IMR-90 (cell line): ENCODE measurements around the gene TCF25. TPM values are rescaled to one million over a fixed set of nuclear protein-coding genes. Genes with fewer than 3 reads are reported as not detected.

Experiments used
- ATAC-seq: fragments of 200-7000 bp; cut with Tn5 transposase; 2 replicates; pipeline ENCODE4 v1.9.1; 2020; ENCODE audit warnings: low read depth, mild to moderate bottlenecking, moderate library complexity
- BruUV-seq: library from RNA; stranded (reverse); fragments of 400-500 nt; replicated peaks from 2 replicates; lab custom pipeline; 2021; lab: Mats Ljungman, UMichigan
- CTCF ChIA-PET: fragments of 300-600 bp; formaldehyde crosslinking; extraction: SDS; loops from one replicate; lab custom pipeline; 2021; ENCODE audit warnings: antibody characterized with exemption; lab: Yijun Ruan, JAX
- POLR2A ChIA-PET: fragments of 300-600 bp; sonication (Branson Sonifier 250); formaldehyde crosslinking; loops from one replicate; lab custom pipeline; 2022; ENCODE audit warnings: antibody characterized with exemption; ENCODE audit not compliant: unreplicated experiment; lab: Charles Lee
- DNase-seq: peaks from one replicate; pipeline ENCODE4 v3.0.0; 2013
- H2AFZ ChIP-seq: replicated peaks from 2 replicates; pipeline ENCODE3; 2013; ENCODE audit warnings: low read length, mild to moderate bottlenecking; ENCODE audit not compliant: poor library complexity
- H2AK5ac ChIP-seq: 2 replicates; pipeline ENCODE4 v1.6.1; 2013; ENCODE audit warnings: low read depth, low read length, inconsistent platforms
- H2AK9ac ChIP-seq: replicated peaks from 2 replicates; pipeline ENCODE3; 2013; ENCODE audit warnings: mild to moderate bottlenecking, low read depth, low read length, moderate library complexity; ENCODE audit not compliant: poor library complexity
- H2BK120ac ChIP-seq: 2 replicates; pipeline ENCODE4 v1.6.1; 2013; ENCODE audit warnings: low read depth, low read length, inconsistent platforms
- H2BK15ac ChIP-seq: 3 replicates; pipeline ENCODE4 v1.6.1; 2013; ENCODE audit warnings: low read depth, low read length, inconsistent platforms
- H2BK20ac ChIP-seq: 2 replicates; pipeline ENCODE4 v1.6.1; 2013; ENCODE audit warnings: low read depth, mild to moderate bottlenecking, inconsistent platforms, low read length, moderate library complexity
- H2BK5ac ChIP-seq: 2 replicates; pipeline ENCODE4 v1.6.1; 2013; ENCODE audit warnings: mild to moderate bottlenecking, low read depth, low read length, inconsistent platforms; ENCODE audit not compliant: poor library complexity, severe bottlenecking
- H3K14ac ChIP-seq: replicated peaks from 2 replicates; pipeline ENCODE4 v1.6.1; 2013; ENCODE audit warnings: low read depth, low read length, inconsistent platforms
- H3K18ac ChIP-seq: 2 replicates; pipeline ENCODE4 v1.6.1; 2013; ENCODE audit warnings: low read depth, low read length, control low read depth
- H3K23ac ChIP-seq: 2 replicates; pipeline ENCODE4 v1.6.1; 2013; ENCODE audit warnings: low read depth, low read length, inconsistent platforms
- H3K27ac ChIP-seq: 2 replicates; pipeline ENCODE4 v1.5.1; 2013; ENCODE audit warnings: mild to moderate bottlenecking, control low read depth, low read length; ENCODE audit not compliant: insufficient read depth
- H3K27me3 ChIP-seq: 2 replicates; pipeline ENCODE4 v1.6.1; 2013; ENCODE audit warnings: low read length; ENCODE audit not compliant: control insufficient read depth, insufficient read depth
- H3K36me3 ChIP-seq: 2 replicates; pipeline ENCODE4 v1.6.1; 2013; ENCODE audit warnings: low read length, mixed read lengths; ENCODE audit not compliant: control insufficient read depth, insufficient read depth
- H3K4ac ChIP-seq: 2 replicates; pipeline ENCODE4 v1.6.1; 2013; ENCODE audit warnings: low read depth, low read length, inconsistent platforms
- H3K4me1 ChIP-seq: 2 replicates; pipeline ENCODE4 v1.6.1; 2013; ENCODE audit warnings: low read length, mixed read lengths; ENCODE audit not compliant: control insufficient read depth, insufficient read depth
- H3K4me2 ChIP-seq: 2 replicates; pipeline ENCODE4 v1.6.1; 2013; ENCODE audit warnings: low read depth, mild to moderate bottlenecking, control low read depth, low read length, moderate library complexity
- H3K4me3 ChIP-seq: 2 replicates; pipeline ENCODE4 v1.5.1; 2013; ENCODE audit warnings: low read depth, mild to moderate bottlenecking, control low read depth, low read length, moderate library complexity; ENCODE audit not compliant: insufficient read depth
- H3K56ac ChIP-seq: 2 replicates; pipeline ENCODE4 v1.6.1; 2013; ENCODE audit warnings: low read length, inconsistent platforms; ENCODE audit not compliant: insufficient read depth; ENCODE audit errors: extremely low read depth
- H3K79me1 ChIP-seq, 2 experiments: 2 replicates each; pipeline ENCODE4 v1.6.1; 2013; ENCODE audit warnings: low read length in 2 of 2, inconsistent platforms in 1 of 2, low read depth in 1 of 2
- H3K9ac ChIP-seq: 2 replicates; pipeline ENCODE4 v1.6.1; 2013; ENCODE audit warnings: low read depth, low read length, control low read depth
- H3K9me1 ChIP-seq: 2 replicates; pipeline ENCODE4 v1.6.1; 2013; ENCODE audit warnings: low read length, inconsistent platforms; ENCODE audit not compliant: insufficient read depth
- H3K9me3 ChIP-seq: 2 replicates; pipeline ENCODE4 v1.6.1; 2013; ENCODE audit warnings: low read length; ENCODE audit not compliant: control insufficient read depth, insufficient read depth
- H4K20me1 ChIP-seq: 2 replicates; pipeline ENCODE4 v1.6.1; 2013; ENCODE audit warnings: low read length, inconsistent platforms; ENCODE audit not compliant: insufficient read depth
- H4K5ac ChIP-seq: 2 replicates; pipeline ENCODE4 v1.6.1; 2013; ENCODE audit warnings: mild to moderate bottlenecking, low read depth, low read length, control low read depth
- H4K8ac ChIP-seq, 2 experiments: 2 replicates each; pipeline ENCODE4 v1.6.1; 2013; ENCODE audit warnings: low read depth in 2 of 2, low read length in 2 of 2, control low read depth in 1 of 2, inconsistent platforms in 1 of 2
- H4K91ac ChIP-seq: 2 replicates; pipeline ENCODE4 v1.6.1; 2013; ENCODE audit warnings: low read depth, low read length, inconsistent platforms; ENCODE audit not compliant: insufficient read depth
- BHLHE40 ChIP-seq: fragments of 150-350 bp; IDR thresholded peaks from 2 replicates; pipeline ENCODE4 v1.6.1; 2016; ENCODE audit warnings: mild to moderate bottlenecking, low read depth, low read length
- CEBPB ChIP-seq: IDR thresholded peaks from 2 replicates; pipeline ENCODE4 v1.6.1; 2012; ENCODE audit warnings: low read depth, low read length, improper control_type of control experiment
- CHD1 ChIP-seq: IDR thresholded peaks from 2 replicates; pipeline ENCODE4 v1.6.1; 2012; ENCODE audit warnings: low read depth, low read length, improper control_type of control experiment
- FOS ChIP-seq: fragments of 150-350 bp; IDR thresholded peaks from 2 replicates; pipeline ENCODE4 v1.6.1; 2016; ENCODE audit warnings: low read depth, low read length
- MAFK ChIP-seq: IDR thresholded peaks from 2 replicates; pipeline ENCODE4 v1.6.1; 2012; ENCODE audit warnings: low read depth, low read length, improper control_type of control experiment
- MAZ ChIP-seq: IDR thresholded peaks from 2 replicates; pipeline ENCODE4 v1.6.1; 2012; ENCODE audit warnings: low read depth, mild to moderate bottlenecking, low read length, improper control_type of control experiment, moderate library complexity, borderline replicate concordance
- MXI1 ChIP-seq: IDR thresholded peaks from 2 replicates; pipeline ENCODE4 v1.6.1; 2012; ENCODE audit warnings: low read depth, mild to moderate bottlenecking, low read length, moderate library complexity, borderline replicate concordance
- NFE2L2 ChIP-seq: fragments of 150-350 bp; IDR thresholded peaks from 2 replicates; pipeline ENCODE4 v1.6.1; 2016; ENCODE audit warnings: low read depth, mild to moderate bottlenecking, low read length
- POLR2A ChIP-seq: IDR thresholded peaks from 2 replicates; pipeline ENCODE4 v1.6.1; 2012; ENCODE audit warnings: mild to moderate bottlenecking, low read depth, low read length
- RAD21 ChIP-seq: IDR thresholded peaks from 2 replicates; pipeline ENCODE4 v1.6.1; 2012; ENCODE audit warnings: low read length, improper control_type of control experiment
- RCOR1 ChIP-seq: IDR thresholded peaks from 2 replicates; pipeline ENCODE4 v1.6.1; 2012; ENCODE audit warnings: mild to moderate bottlenecking, low read length, improper control_type of control experiment; ENCODE audit not compliant: insufficient replicate concordance
- RFX5 ChIP-seq: IDR thresholded peaks from 2 replicates; pipeline ENCODE4 v1.8.0; 2012; ENCODE audit warnings: low read depth, mild to moderate bottlenecking, low read length, moderate library complexity
- SMC3 ChIP-seq: fragments of 150-350 bp; IDR thresholded peaks from 2 replicates; pipeline ENCODE4 v1.6.1; 2016; ENCODE audit warnings: low read depth, mild to moderate bottlenecking, antibody characterized with exemption, low read length, moderate library complexity
- WGBS, 2 experiments: methylation state at CpG; one replicate each; pipeline versions ENCODE4 v1.1.5 to v1.1.7; 2013; ENCODE audit warnings: missing lambda C conversion rate in 2 of 2; ENCODE audit not compliant: insufficient read length in 1 of 2; ENCODE audit errors: extremely low coverage in 2 of 2; 5-methylcytosine and 5-hydroxymethylcytosine counted together
- dilution Hi-C: fragments of 300-500 bp; cut with HindIII; formaldehyde crosslinking; loops from one replicate; pipeline ENCODE4 v1.14.3; 2018; ENCODE audit warnings: low sequenced_read_pairs; ENCODE audit not compliant: unreplicated experiment
- in situ Hi-C: fragments of 300-500 bp; cut with MboI; formaldehyde crosslinking; loops from 3 replicates; pipeline ENCODE4 v1.14.3; 2019; ENCODE audit warnings: low sequenced_read_pairs, inconsistent platforms, mixed read lengths
- intact Hi-C: fragments of 100-400 bp; cut with micrococcal nuclease; formaldehyde crosslinking; loops from 2 replicates; pipeline ENCODE4 v1.10.0; 2022
- polyA plus RNA-seq, 3 experiments: library from polyadenylated mRNA; depleted of rRNA; stranded (reverse); fragments of >200 nt; gene quantifications; 2 replicates each; pipeline ENCODE4 v1.2.3, GENCODE V29; 2012; ENCODE audit warnings: low replicate concordance in 1 of 3
- total RNA-seq: library from RNA; depleted of rRNA; stranded (reverse); fragments of >200 nt; gene quantifications from 2 replicates; pipeline ENCODE4 v1.2.3, GENCODE V29; 2012
- TF ChIP-seq, protein P1 (sequence below): conservative IDR thresholded peaks from 2 replicates; pipeline ENCODE4 v1.5.1; 2012; ENCODE audit warnings: mild to moderate bottlenecking, low read depth, low read length, improper control_type of control experiment
- TF ChIP-seq, protein P2 (sequence below): fragments of 150-350 bp; IDR thresholded peaks from 2 replicates; pipeline ENCODE4 v1.6.1; 2017; ENCODE audit warnings: mild to moderate bottlenecking, antibody characterized with exemption, low read length, low read depth
- TF ChIP-seq, protein P3 (sequence below): fragments of 150-350 bp; IDR thresholded peaks from 2 replicates; pipeline ENCODE4 v1.6.1; 2016; ENCODE audit warnings: low read depth, mild to moderate bottlenecking, low read length, moderate library complexity, borderline replicate concordance

The TCF25 gene
- total and polyA plus RNA-seq, 2 of the 4 experiments (the other 2 are of a cell fraction), result 127 to 184 TPM

DNA sequence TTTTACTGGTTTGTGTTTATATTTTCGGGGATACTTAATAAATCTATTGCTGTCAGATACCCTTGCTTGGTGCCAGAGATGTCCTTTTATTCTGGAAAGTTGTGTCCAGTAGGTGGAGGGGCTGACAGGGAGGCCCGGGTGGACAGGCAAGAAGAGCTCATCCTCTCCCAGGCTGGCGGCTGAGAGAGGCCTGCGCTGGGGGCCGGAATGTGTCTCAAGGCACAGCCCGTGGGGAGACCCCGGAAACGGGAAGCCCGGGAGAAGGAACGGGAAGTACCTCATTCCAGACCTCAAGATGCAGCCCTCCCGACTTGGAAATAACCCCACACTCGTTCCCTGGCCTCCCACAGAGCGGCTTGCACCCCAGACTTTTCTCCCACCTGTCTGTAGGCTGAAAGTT, 62.6 kb downstream of the TCF25 start:
- Histone ChIP-seq H3K36me3 (peaks cover 53% of the 10 kb centered on the region), H2BK15ac (no peak overlapping the region), H3K23ac (no peak overlapping the region), H3K27ac (no peak overlapping the region), H2AK9ac (no peak overlapping the region), H3K27me3 (no peaks in the 10 kb centered on the region), H3K18ac (no peak overlapping the region), H4K91ac (no peak overlapping the region), H3K9me1 (peaks cover 11% of the 10 kb centered on the region; the same call in 1 of the 2 replicates), H2AFZ (no peak overlapping the region), H2BK120ac (no peak overlapping the region), H3K4me2 (no peak overlapping the region), H4K5ac (no peak overlapping the region), H3K4ac (no peak overlapping the region), H4K20me1 (peaks cover 32% of the 10 kb centered on the region), H2BK5ac (no peak overlapping the region), H3K4me3 (no peak overlapping the region), H2BK20ac (no peak overlapping the region), H3K4me1 (no peaks in the 10 kb centered on the region), H3K14ac (no peak overlapping the region), H3K79me1 (peaks cover 6 to 24% of the 10 kb centered on the region in 2 experiments; a peak in 2 of 4 replicates), H3K9ac (no peak overlapping the region), H3K9me3 (no peaks in the 10 kb centered on the region), H3K56ac (no peak overlapping the region), H2AK5ac (no peak overlapping the region), H4K8ac (no peak overlapping the region)
- TF ChIP-seq NFE2L2, result no peak
- TF ChIP-seq, protein P1, sequence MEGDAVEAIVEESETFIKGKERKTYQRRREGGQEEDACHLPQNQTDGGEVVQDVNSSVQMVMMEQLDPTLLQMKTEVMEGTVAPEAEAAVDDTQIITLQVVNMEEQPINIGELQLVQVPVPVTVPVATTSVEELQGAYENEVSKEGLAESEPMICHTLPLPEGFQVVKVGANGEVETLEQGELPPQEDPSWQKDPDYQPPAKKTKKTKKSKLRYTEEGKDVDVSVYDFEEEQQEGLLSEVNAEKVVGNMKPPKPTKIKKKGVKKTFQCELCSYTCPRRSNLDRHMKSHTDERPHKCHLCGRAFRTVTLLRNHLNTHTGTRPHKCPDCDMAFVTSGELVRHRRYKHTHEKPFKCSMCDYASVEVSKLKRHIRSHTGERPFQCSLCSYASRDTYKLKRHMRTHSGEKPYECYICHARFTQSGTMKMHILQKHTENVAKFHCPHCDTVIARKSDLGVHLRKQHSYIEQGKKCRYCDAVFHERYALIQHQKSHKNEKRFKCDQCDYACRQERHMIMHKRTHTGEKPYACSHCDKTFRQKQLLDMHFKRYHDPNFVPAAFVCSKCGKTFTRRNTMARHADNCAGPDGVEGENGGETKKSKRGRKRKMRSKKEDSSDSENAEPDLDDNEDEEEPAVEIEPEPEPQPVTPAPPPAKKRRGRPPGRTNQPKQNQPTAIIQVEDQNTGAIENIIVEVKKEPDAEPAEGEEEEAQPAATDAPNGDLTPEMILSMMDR, result no peak
- TF ChIP-seq POLR2A, result no peak
- no peak for TF ChIP-seq CHD1
- no peak for TF ChIP-seq MAFK
- TF ChIP-seq BHLHE40, result no peak
- TF ChIP-seq CEBPB, result no peak
- TF ChIP-seq, protein P2, sequence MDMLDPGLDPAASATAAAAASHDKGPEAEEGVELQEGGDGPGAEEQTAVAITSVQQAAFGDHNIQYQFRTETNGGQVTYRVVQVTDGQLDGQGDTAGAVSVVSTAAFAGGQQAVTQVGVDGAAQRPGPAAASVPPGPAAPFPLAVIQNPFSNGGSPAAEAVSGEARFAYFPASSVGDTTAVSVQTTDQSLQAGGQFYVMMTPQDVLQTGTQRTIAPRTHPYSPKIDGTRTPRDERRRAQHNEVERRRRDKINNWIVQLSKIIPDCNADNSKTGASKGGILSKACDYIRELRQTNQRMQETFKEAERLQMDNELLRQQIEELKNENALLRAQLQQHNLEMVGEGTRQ, result no peak
- no peak for TF ChIP-seq FOS
- TF ChIP-seq, protein P3, sequence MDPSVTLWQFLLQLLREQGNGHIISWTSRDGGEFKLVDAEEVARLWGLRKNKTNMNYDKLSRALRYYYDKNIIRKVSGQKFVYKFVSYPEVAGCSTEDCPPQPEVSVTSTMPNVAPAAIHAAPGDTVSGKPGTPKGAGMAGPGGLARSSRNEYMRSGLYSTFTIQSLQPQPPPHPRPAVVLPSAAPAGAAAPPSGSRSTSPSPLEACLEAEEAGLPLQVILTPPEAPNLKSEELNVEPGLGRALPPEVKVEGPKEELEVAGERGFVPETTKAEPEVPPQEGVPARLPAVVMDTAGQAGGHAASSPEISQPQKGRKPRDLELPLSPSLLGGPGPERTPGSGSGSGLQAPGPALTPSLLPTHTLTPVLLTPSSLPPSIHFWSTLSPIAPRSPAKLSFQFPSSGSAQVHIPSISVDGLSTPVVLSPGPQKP, result no peak
- no peak for TF ChIP-seq RCOR1
- no peak for TF ChIP-seq MXI1
- no peak for TF ChIP-seq MAZ
- no peak for TF ChIP-seq RAD21
- no peak for TF ChIP-seq RFX5
- no peak for TF ChIP-seq SMC3
- WGBS, 2 experiments, result 65% methylated on average over 2 of the region's 13 CpGs; no CpG with 5 or more reads in 1 of the 2 experiments
- intact Hi-C loops, result no loop called here
- ATAC-seq (no peak), DNase-seq (no peak)
- no TSS peak for BruUV-seq
- ChIA-PET CTCF (no interaction called here), POLR2A (no interaction called here)
- dilution Hi-C loops, result no loop called here
- in situ Hi-C loops, result no loop called here
